GM12801 (cell line): ENCODE data around the gene HDAC10.

Experiments
- TF ChIP-seq, protein P1 (sequence below): IDR thresholded peaks from one replicate; pipeline ENCODE4 v1.5.1; 2011; ENCODE audit warnings: control low read depth; ENCODE audit not compliant: insufficient read length; ENCODE audit errors: extremely low read depth

The HDAC10 gene

DNA sequence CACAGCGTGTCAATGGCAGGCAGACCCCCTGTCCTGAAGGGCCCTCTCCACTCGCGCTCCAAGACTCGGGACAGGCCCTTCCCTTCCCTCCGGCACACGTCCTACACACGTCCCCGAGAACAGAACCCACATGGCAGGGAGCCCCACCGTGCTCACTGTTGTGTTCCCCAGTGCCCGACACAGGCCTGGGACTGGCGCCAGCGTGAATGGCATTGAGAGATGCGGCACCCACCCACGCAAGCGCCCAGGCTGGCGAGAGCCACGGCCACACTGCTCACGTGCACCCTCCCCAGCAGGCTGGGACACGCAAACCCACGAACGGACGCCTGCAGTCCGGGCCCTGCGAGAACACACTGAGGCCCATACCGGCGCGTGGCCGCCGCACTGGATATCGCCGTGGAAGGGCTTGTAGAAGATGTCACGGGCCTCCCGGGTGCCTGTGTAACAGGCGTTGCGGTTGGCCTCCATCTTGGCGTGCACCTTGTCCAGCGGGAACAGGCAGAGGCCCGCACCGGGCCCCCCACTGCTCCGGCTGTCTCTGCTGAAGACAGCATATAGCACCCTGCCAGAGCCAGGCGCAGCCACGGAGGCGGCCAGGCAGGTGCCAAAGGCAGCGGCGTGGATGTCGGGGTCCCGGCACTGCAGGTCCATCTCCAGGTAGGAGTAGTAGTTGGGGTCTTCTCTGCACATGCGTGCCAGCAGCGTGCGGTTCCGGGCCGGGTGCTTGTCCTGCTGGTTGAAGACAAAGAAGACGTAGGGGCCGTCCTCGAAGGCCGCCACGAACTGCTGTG is 38.3 kb upstream of the HDAC10 start:
- TF ChIP-seq, protein P1, sequence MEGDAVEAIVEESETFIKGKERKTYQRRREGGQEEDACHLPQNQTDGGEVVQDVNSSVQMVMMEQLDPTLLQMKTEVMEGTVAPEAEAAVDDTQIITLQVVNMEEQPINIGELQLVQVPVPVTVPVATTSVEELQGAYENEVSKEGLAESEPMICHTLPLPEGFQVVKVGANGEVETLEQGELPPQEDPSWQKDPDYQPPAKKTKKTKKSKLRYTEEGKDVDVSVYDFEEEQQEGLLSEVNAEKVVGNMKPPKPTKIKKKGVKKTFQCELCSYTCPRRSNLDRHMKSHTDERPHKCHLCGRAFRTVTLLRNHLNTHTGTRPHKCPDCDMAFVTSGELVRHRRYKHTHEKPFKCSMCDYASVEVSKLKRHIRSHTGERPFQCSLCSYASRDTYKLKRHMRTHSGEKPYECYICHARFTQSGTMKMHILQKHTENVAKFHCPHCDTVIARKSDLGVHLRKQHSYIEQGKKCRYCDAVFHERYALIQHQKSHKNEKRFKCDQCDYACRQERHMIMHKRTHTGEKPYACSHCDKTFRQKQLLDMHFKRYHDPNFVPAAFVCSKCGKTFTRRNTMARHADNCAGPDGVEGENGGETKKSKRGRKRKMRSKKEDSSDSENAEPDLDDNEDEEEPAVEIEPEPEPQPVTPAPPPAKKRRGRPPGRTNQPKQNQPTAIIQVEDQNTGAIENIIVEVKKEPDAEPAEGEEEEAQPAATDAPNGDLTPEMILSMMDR, result no peak

GRCh38 chr22:50287731-50288130 is 36.7 kb upstream of the HDAC10 start:
- TF ChIP-seq, protein P1, result no peak

- TF ChIP-seq, protein P1, result no peak
Measured at GRCh38 chr22:50286701-50287318, 35.7 kb upstream of the HDAC10 start.

DNA sequence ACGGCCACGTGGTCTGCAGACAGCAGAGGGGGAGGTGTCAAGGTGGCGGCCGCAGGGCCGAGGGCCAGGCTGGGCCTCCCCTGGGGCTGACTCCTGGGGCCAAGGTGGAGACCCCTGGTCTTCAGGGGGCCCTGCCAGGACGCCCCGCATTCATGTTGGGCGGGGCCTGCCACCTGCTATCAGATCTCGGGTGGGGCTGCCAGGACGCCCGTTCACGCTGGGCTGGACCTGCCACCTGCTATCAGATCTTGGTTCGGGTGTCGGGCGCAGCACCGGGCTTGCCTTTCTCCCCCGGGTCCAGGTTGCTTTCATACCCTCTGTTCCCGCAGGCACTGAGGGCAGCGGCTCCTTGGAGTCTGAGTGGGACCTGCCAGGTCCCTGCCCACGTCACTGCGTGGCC is 35.2 kb upstream of the HDAC10 start:
- TF ChIP-seq, protein P1, result no peak

- TF ChIP-seq, protein P1, result no peak
Measured at GRCh38 chr22:50285568-50286229, 34.6 kb upstream of the HDAC10 start.

GRCh38 chr22:50284479-50284878 is 33.4 kb upstream of the HDAC10 start:
- TF ChIP-seq, protein P1, result no peak

DNA sequence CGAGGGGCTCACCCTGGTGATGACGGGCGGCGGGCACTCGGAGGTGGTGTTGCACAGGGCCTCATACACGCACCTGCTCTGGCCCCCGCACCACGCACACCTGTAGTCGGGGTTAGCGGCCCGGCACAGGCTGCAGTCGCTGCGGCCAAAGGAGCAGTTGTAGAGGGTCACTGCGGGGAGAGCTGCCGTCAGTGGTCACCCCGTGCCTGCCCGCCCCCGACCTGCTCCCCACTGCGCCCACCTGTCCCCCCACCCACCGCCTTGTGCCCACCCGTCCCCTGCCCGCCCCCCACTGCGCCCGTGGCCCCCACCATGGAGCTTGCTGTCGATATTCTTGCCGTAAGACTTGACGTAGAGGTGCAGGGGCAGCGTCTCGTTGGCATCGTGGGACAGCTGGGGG is 32.8 kb upstream of the HDAC10 start:
- TF ChIP-seq, protein P1, result no peak
